GM13976 (cell line): ENCODE data around the gene IQGAP3.

ENCODE experiments used
- DNase-seq: peaks from one replicate; pipeline ENCODE4 v3.0.0; 2012; ENCODE audit warnings: low spot score
- CTCF ChIP-seq: IDR thresholded peaks from 2 replicates; pipeline ENCODE4 v1.5.1; 2012; ENCODE audit warnings: borderline replicate concordance, mild to moderate bottlenecking; ENCODE audit not compliant: insufficient read depth; ENCODE audit errors: extremely low read depth, missing control alignments, control extremely low read depth
- in situ Hi-C: fragments of 300-500 bp; cut with MboI; formaldehyde crosslinking; loops from one replicate; pipeline ENCODE4 v1.12.0; 2022; ENCODE audit warnings: low sequenced_read_pairs, mixed read lengths, inconsistent platforms; ENCODE audit not compliant: unreplicated experiment

IQGAP3 gene

GRCh38 chr1:156599811-156600210, 27.4 kb upstream of the IQGAP3 start:
- peak; percentile 48 for DNase-seq
- in situ Hi-C loops, result loop anchor here (10.0 kb wide), 1 partner anchor 215 kb away; no protein-coding TSS in a partner anchor
- peak; percentile 7 for TF ChIP-seq CTCF

GRCh38 chr1:156598731-156599432, 26.5 kb upstream of the IQGAP3 start:
- TF ChIP-seq CTCF, result no peak
- DNase-seq, result no peak
- in situ Hi-C loops, result no loop called here

GRCh38 chr1:156598125-156598524, 25.8 kb upstream of the IQGAP3 start:
- in situ Hi-C loops, result no loop called here
- TF ChIP-seq CTCF, result no peak
- DNase-seq, result no peak

GRCh38 chr1:156596426-156596825, 24.1 kb upstream of the IQGAP3 start:
- DNase-seq, result no peak
- no peak for TF ChIP-seq CTCF
- in situ Hi-C loops, result no loop called here

- no peak for DNase-seq
- in situ Hi-C loops, result no loop called here
- TF ChIP-seq CTCF, result no peak
Measured at GRCh38 chr1:156595016-156595415, 22.7 kb upstream of the IQGAP3 start.

- DNase-seq, result no peak
- in situ Hi-C loops, result no loop called here
- no peak for TF ChIP-seq CTCF
Measured at GRCh38 chr1:156594190-156594589, 21.8 kb upstream of the IQGAP3 start.
